Fibroblast of skin of right quadriceps (primary cell): ENCODE data around the gene BBOF1.

Experiments used
- DNase-seq: peaks from one replicate; pipeline ENCODE4 v3.0.0-alpha.2; 2013

BBOF1 gene

DNA sequence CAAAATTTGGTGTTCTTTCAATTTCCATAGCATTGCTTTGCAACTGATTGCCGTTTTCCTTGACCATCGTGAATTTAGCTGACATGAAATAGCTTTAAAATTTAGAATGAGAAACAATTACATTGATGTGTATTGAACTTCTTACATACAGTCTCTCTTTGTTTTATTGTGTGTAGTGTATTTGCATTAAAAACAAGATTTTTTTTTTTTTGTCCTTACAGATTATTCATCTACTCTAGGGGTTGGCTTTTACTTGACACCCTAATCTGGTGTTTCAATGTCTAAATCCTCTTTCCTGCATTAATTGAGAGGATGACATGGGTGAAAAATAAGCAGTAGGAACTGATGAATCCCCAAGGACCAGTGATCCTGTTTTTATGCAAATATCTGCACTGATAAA is 86.2 kb downstream of the BBOF1 start:
- DNase-seq, result no peak

GRCh38 chr14:74109369-74109768 is 90.2 kb downstream of the BBOF1 start:
- DNase-seq, result no peak

GRCh38 chr14:74111395-74112216 is 92.5 kb downstream of the BBOF1 start:
- peak; percentile 57 for DNase-seq
